ENCODE measurements around the gene CSHL1.
"Not testable (repeated sequence)": the region's sequence is repeated elsewhere in the genome, so short reads cannot be mapped to it uniquely, and the experiment has no call there.

Gene CSHL1

GRCh38 chr17:63881935-63882601 lies 29.0 kb downstream of the CSHL1 start, which contains the start of gene GH2:
Gene GH2, minus strand, starts transcription at chr17:63881944. Its CDS starts 143 bp downstream, at chr17:63881801.
- peak; percentile 47 for DNase-seq

- DNase-seq, result not testable (repeated sequence)
These were observed 29.7 kb downstream of the CSHL1 start for GRCh38 chr17:63881337-63881736.

- DNase-seq, result no peak
These were observed 30.4 kb downstream of the CSHL1 start for GRCh38 chr17:63880706-63881105.

GRCh38 chr17:63878413-63878812 lies 32.6 kb downstream of the CSHL1 start:
- DNase-seq, result not testable (repeated sequence)

GRCh38 chr17:63874693-63875092 lies 36.4 kb downstream of the CSHL1 start:
- DNase-seq, result not testable (repeated sequence)

- DNase-seq, result not testable (repeated sequence)
These were observed 36.9 kb downstream of the CSHL1 start for GRCh38 chr17:63874061-63874626.

GRCh38 chr17:63873577-63873976 lies 37.5 kb downstream of the CSHL1 start, which contains the start of gene CSH2:
Gene CSH2, minus strand, starts transcription at chr17:63873677. Its CDS starts 63 bp downstream, at chr17:63873614.
- not testable (repeated sequence) for DNase-seq

GRCh38 chr17:63871646-63872365 lies 39.3 kb downstream of the CSHL1 start:
- DNase-seq, result peak; percentile 31

- peak; percentile 24 for DNase-seq
These were observed 40.8 kb downstream of the CSHL1 start for GRCh38 chr17:63870292-63870665.

- DNase-seq, result peak; percentile 67
These were observed 41.4 kb downstream of the CSHL1 start for GRCh38 chr17:63869491-63870291.

- DNase-seq, result not testable (repeated sequence)
These were observed 44.4 kb downstream of the CSHL1 start for GRCh38 chr17:63866625-63867024.
